Trophoblast cell (in vitro differentiated cells and primary cell): Measurements from ENCODE around the gene RPL38.

Source experiments
- DNase-seq, 2 donors: peaks; one replicate each; pipeline ENCODE4 v3.0.0-alpha.2; 2016
- H2AFZ ChIP-seq: 2 replicates; pipeline ENCODE4 v1.6.1; 2013; ENCODE audit warnings: low read length, moderate library complexity, mild to moderate bottlenecking; ENCODE audit not compliant: insufficient read depth, poor library complexity
- H2AK5ac ChIP-seq: 2 replicates; pipeline ENCODE4 v1.6.1; 2013; ENCODE audit warnings: mild to moderate bottlenecking, low read length
- H2BK120ac ChIP-seq: 2 replicates; pipeline ENCODE4 v1.6.1; 2013; ENCODE audit warnings: low read length, mild to moderate bottlenecking, moderate library complexity; ENCODE audit not compliant: insufficient read depth, poor library complexity
- H2BK12ac ChIP-seq: 2 replicates; pipeline ENCODE4 v1.6.1; 2013; ENCODE audit warnings: mild to moderate bottlenecking, low read length, moderate library complexity
- H2BK5ac ChIP-seq: 2 replicates; pipeline ENCODE4 v1.6.1; 2013; ENCODE audit warnings: low read length, low read depth, moderate library complexity, mild to moderate bottlenecking; ENCODE audit not compliant: poor library complexity
- H3K14ac ChIP-seq: 2 replicates; pipeline ENCODE4 v1.6.1; 2013; ENCODE audit warnings: mild to moderate bottlenecking, low read length
- H3K18ac ChIP-seq: 2 replicates; pipeline ENCODE4 v1.6.1; 2013; ENCODE audit warnings: mild to moderate bottlenecking, low read length
- H3K23ac ChIP-seq: 2 replicates; pipeline ENCODE4 v1.6.1; 2013; ENCODE audit warnings: low read length
- H3K27ac ChIP-seq: 2 replicates; pipeline ENCODE4 v1.5.1; 2013; ENCODE audit warnings: low read depth, mild to moderate bottlenecking, inconsistent platforms, low read length, moderate library complexity
- H3K27me3 ChIP-seq: 2 replicates; pipeline ENCODE4 v1.6.1; 2013; ENCODE audit warnings: inconsistent platforms, mild to moderate bottlenecking, low read length, moderate library complexity; ENCODE audit not compliant: insufficient read depth
- H3K36me3 ChIP-seq, 2 experiments: 1 replicate in 1 of 2; 2 replicates in 1 of 2; pipeline ENCODE4 v1.6.1; 2013; ENCODE audit warnings: low read length in 2 of 2, mild to moderate bottlenecking in 2 of 2, moderate library complexity in 1 of 2; ENCODE audit not compliant: insufficient read depth in 2 of 2, control insufficient read depth in 1 of 2
- H3K4ac ChIP-seq: 2 replicates; pipeline ENCODE4 v1.6.1; 2013; ENCODE audit warnings: low read depth, mild to moderate bottlenecking, low read length, moderate library complexity
- H3K4me1 ChIP-seq, 2 experiments: 1 replicate in 1 of 2; 2 replicates in 1 of 2; pipeline ENCODE4 v1.6.1; 2013; ENCODE audit warnings: low read length in 2 of 2, mild to moderate bottlenecking in 2 of 2, moderate library complexity in 1 of 2; ENCODE audit not compliant: insufficient read depth in 2 of 2, control insufficient read depth in 1 of 2
- H3K4me2 ChIP-seq: 2 replicates; pipeline ENCODE4 v1.6.1; 2013; ENCODE audit warnings: inconsistent platforms, mild to moderate bottlenecking, low read length, moderate library complexity
- H3K4me3 ChIP-seq: 2 replicates; pipeline ENCODE4 v1.5.1; 2013; ENCODE audit warnings: mild to moderate bottlenecking, low read depth, low read length, inconsistent platforms
- H3K79me1 ChIP-seq: one replicate; pipeline ENCODE4 v1.6.1; 2013; ENCODE audit warnings: low read length
- H3K79me2 ChIP-seq: 2 replicates; pipeline ENCODE4 v1.6.1; 2013; ENCODE audit warnings: low read length, mild to moderate bottlenecking; ENCODE audit not compliant: control insufficient read depth, insufficient read depth, poor library complexity
- H3K9ac ChIP-seq: 2 replicates; pipeline ENCODE4 v1.6.1; 2013; ENCODE audit warnings: mild to moderate bottlenecking, low read length
- H3K9me3 ChIP-seq: 2 replicates; pipeline ENCODE4 v1.6.1; 2013; ENCODE audit warnings: low read depth, mild to moderate bottlenecking, control low read depth, inconsistent platforms, low read length; ENCODE audit not compliant: insufficient read depth
- H4K12ac ChIP-seq: 2 replicates; pipeline ENCODE4 v1.6.1; 2013; ENCODE audit warnings: low read depth, mild to moderate bottlenecking, low read length, moderate library complexity
- H4K8ac ChIP-seq: 2 replicates; pipeline ENCODE4 v1.6.1; 2013; ENCODE audit warnings: low read depth, mild to moderate bottlenecking, low read length, moderate library complexity
- H4K91ac ChIP-seq: one replicate; pipeline ENCODE4 v1.6.1; 2013; ENCODE audit warnings: low read depth, mild to moderate bottlenecking, low read length, moderate library complexity
- WGBS: extraction: QIAGEN DNeasy Blood & Tissue Kit; methylation state at CpG from one replicate; pipeline ENCODE4 v1.1.7; 2013; ENCODE audit warnings: missing lambda C conversion rate; ENCODE audit not compliant: insufficient read length, insufficient coverage; ENCODE audit errors: extremely low coverage; 5-methylcytosine and 5-hydroxymethylcytosine counted together

RPL38 gene

GRCh38 chr17:74179576-74179975, 23.9 kb upstream of the RPL38 start:
- no peak overlapping the region for H2AFZ ChIP-seq
- H2BK120ac ChIP-seq, result no peak overlapping the region
- peaks cover 3% of the 10 kb centered on the region for H3K9me3 ChIP-seq
- WGBS, result no CpG with 5 or more reads among the region's 4 CpGs
- H4K8ac ChIP-seq, result no peak overlapping the region
- no peak overlapping the region for H3K23ac ChIP-seq
- H3K79me1 ChIP-seq, result no peaks in the 10 kb centered on the region
- peaks cover 2% of the 10 kb centered on the region for H3K27me3 ChIP-seq
- H3K4me1 ChIP-seq, result no peaks in the 10 kb centered on the region
- no peak overlapping the region for H3K18ac ChIP-seq
- H3K4me2 ChIP-seq, result no peak overlapping the region
- H2BK12ac ChIP-seq, result no peak overlapping the region
- no peak overlapping the region for H3K4me3 ChIP-seq
- H3K4ac ChIP-seq, result no peak overlapping the region
- no peak overlapping the region for H4K12ac ChIP-seq
- H2BK5ac ChIP-seq, result no peak overlapping the region
- no peak overlapping the region for H4K91ac ChIP-seq
- no peak for DNase-seq
- no peaks in the 10 kb centered on the region for H3K79me2 ChIP-seq
- H2AK5ac ChIP-seq, result no peak overlapping the region
- H3K27ac ChIP-seq, result no peak overlapping the region
- H3K9ac ChIP-seq, result no peak overlapping the region
- H3K14ac ChIP-seq, result no peak overlapping the region
- no peaks in the 10 kb centered on the region for H3K36me3 ChIP-seq

GRCh38 chr17:74180336-74180735, 23.1 kb upstream of the RPL38 start:
- no CpG with 5 or more reads among the region's 8 CpGs for WGBS
- H3K79me1 ChIP-seq, result no peaks in the 10 kb centered on the region
- H2AK5ac ChIP-seq, result no peak overlapping the region
- no peaks in the 10 kb centered on the region for H3K4me1 ChIP-seq
- H2BK12ac ChIP-seq, result no peak overlapping the region
- H3K27ac ChIP-seq, result no peak overlapping the region
- no peak overlapping the region for H3K4me3 ChIP-seq
- no peak overlapping the region for H3K4ac ChIP-seq
- no peak overlapping the region for H3K4me2 ChIP-seq
- H4K8ac ChIP-seq, result no peak overlapping the region
- peaks cover 2% of the 10 kb centered on the region for H3K27me3 ChIP-seq
- H3K9ac ChIP-seq, result no peak overlapping the region
- H3K14ac ChIP-seq, result no peak overlapping the region
- H4K91ac ChIP-seq, result no peak overlapping the region
- no peak for DNase-seq
- no peak overlapping the region for H3K18ac ChIP-seq
- peaks cover 3% of the 10 kb centered on the region for H3K9me3 ChIP-seq
- H3K36me3 ChIP-seq, result no peaks in the 10 kb centered on the region
- H4K12ac ChIP-seq, result no peak overlapping the region
- no peak overlapping the region for H3K23ac ChIP-seq
- no peak overlapping the region for H2BK120ac ChIP-seq
- no peak overlapping the region for H2AFZ ChIP-seq
- no peaks in the 10 kb centered on the region for H3K79me2 ChIP-seq
- H2BK5ac ChIP-seq, result no peak overlapping the region

- no CpG with 5 or more reads among the region's 4 CpGs for WGBS
- peaks cover 2% of the 10 kb centered on the region for H3K27me3 ChIP-seq
- no peaks in the 10 kb centered on the region for H3K79me2 ChIP-seq
- no peak overlapping the region for H2AFZ ChIP-seq
- no peak overlapping the region for H3K27ac ChIP-seq
- H3K9ac ChIP-seq, result no peak overlapping the region
- H2BK120ac ChIP-seq, result no peak overlapping the region
- H4K8ac ChIP-seq, result no peak overlapping the region
- H3K4ac ChIP-seq, result no peak overlapping the region
- H2BK5ac ChIP-seq, result no peak overlapping the region
- H4K12ac ChIP-seq, result no peak overlapping the region
- H3K4me2 ChIP-seq, result no peak overlapping the region
- no peak overlapping the region for H3K18ac ChIP-seq
- no peaks in the 10 kb centered on the region for H3K79me1 ChIP-seq
- no peak overlapping the region for H4K91ac ChIP-seq
- H2BK12ac ChIP-seq, result no peak overlapping the region
- no peak for DNase-seq
- peaks cover 4% of the 10 kb centered on the region for H3K9me3 ChIP-seq
- H2AK5ac ChIP-seq, result no peak overlapping the region
- no peak overlapping the region for H3K23ac ChIP-seq
- H3K36me3 ChIP-seq, result no peaks in the 10 kb centered on the region
- no peak overlapping the region for H3K14ac ChIP-seq
- H3K4me3 ChIP-seq, result no peak overlapping the region
- no peaks in the 10 kb centered on the region for H3K4me1 ChIP-seq
These were observed 22.1 kb upstream of the RPL38 start for GRCh38 chr17:74181341-74181740.

GRCh38 chr17:74182041-74182723, 21.3 kb upstream of the RPL38 start:
- Histone ChIP-seq H3K36me3 (no peaks in the 10 kb centered on the region), H3K23ac (no peak overlapping the region), H4K12ac (no peak overlapping the region), H3K18ac (no peak overlapping the region), H2AFZ (no peak overlapping the region), H3K4me3 (no peak overlapping the region), H2BK12ac (no peak overlapping the region), H3K79me2 (no peaks in the 10 kb centered on the region), H3K4me2 (no peak overlapping the region), H3K79me1 (no peaks in the 10 kb centered on the region), H3K9me3 (peaks cover 2% of the 10 kb centered on the region), H3K4ac (no peak overlapping the region), H3K27me3 (peaks cover 2% of the 10 kb centered on the region), H2BK120ac (no peak overlapping the region), H3K14ac (no peak overlapping the region), H2BK5ac (no peak overlapping the region), H4K8ac (no peak overlapping the region), H3K27ac (no peak overlapping the region), H3K4me1 (no peaks in the 10 kb centered on the region), H3K9ac (no peak overlapping the region), H4K91ac (no peak overlapping the region), H2AK5ac (no peak overlapping the region)
- no peak for DNase-seq
- WGBS, result no CpG with 5 or more reads among the region's 17 CpGs
